Keratinocyte (primary cell): ENCODE data around the gene PLA2G15. TPM values are rescaled to one million over a fixed set of nuclear protein-coding genes. Genes with fewer than 3 reads are reported as not detected.
A peak's percentile ranks its signal among the peaks of the same experiment; 100 is the strongest.

Experiments used
- DNase-seq: peaks from one replicate; pipeline ENCODE4 v3.0.0-alpha.2; 2011; ENCODE audit warnings: low read depth, missing footprints, low spot score
- FAIRE-seq: peaks from 2 replicates; lab custom pipeline; 2011; peaks lifted over from hg19 to GRCh38; lab: Jason Lieb, UNC
- H2AFZ ChIP-seq: 2 replicates; pipeline ENCODE4 v1.6.0; 2012; ENCODE audit warnings: low read length, control low read depth, inconsistent platforms; ENCODE audit not compliant: control insufficient read depth
- H3K27ac ChIP-seq: 2 replicates; pipeline ENCODE4 v1.5.1; 2011; ENCODE audit warnings: low read length; ENCODE audit not compliant: control insufficient read depth, insufficient read depth
- H3K27me3 ChIP-seq: 3 replicates; pipeline ENCODE4 v1.6.0; 2011; ENCODE audit warnings: low read length; ENCODE audit not compliant: control insufficient read depth, insufficient read depth; ENCODE audit errors: extremely low read depth
- H3K36me3 ChIP-seq, 2 experiments: 2 replicates in 1 of 2; 3 replicates in 1 of 2; pipeline ENCODE4 v1.5.1; 2011; ENCODE audit warnings: low read length in 2 of 2, mild to moderate bottlenecking in 1 of 2; ENCODE audit not compliant: control insufficient read depth in 2 of 2, insufficient read depth in 2 of 2; ENCODE audit errors: extremely low read depth in 1 of 2
- H3K4me1 ChIP-seq: 3 replicates; pipeline ENCODE4 v1.5.1; 2011; ENCODE audit warnings: low read length; ENCODE audit not compliant: control insufficient read depth, insufficient read depth; ENCODE audit errors: extremely low read depth
- H3K4me2 ChIP-seq: 3 replicates; pipeline ENCODE4 v1.6.0; 2011; ENCODE audit warnings: low read depth, low read length; ENCODE audit not compliant: control insufficient read depth, insufficient read depth; ENCODE audit errors: extremely low read depth
- H3K4me3 ChIP-seq, 3 experiments: fragments of 200-600 bp in 1 of 3; sonication (generic) in 1 of 3; 2 replicates in 2 of 3; 3 replicates in 1 of 3; pipeline ENCODE4 v1.5.1; 2011 to 2016; ENCODE audit warnings: low read length in 3 of 3, mild to moderate bottlenecking in 3 of 3, control low read depth in 2 of 3, inconsistent platforms in 1 of 3, low read depth in 1 of 3, mixed read lengths in 1 of 3, mixed run types in 1 of 3, moderate library complexity in 1 of 3; ENCODE audit not compliant: control insufficient read depth in 2 of 3, insufficient read depth in 2 of 3; ENCODE audit errors: extremely low read depth in 1 of 3
- H3K79me2 ChIP-seq: 2 replicates; pipeline ENCODE4 v1.6.0; 2012; ENCODE audit warnings: low read length; ENCODE audit not compliant: control insufficient read depth, insufficient read depth
- H3K9ac ChIP-seq: 3 replicates; pipeline ENCODE4 v1.6.0; 2011; ENCODE audit warnings: low read length; ENCODE audit not compliant: control insufficient read depth, insufficient read depth; ENCODE audit errors: extremely low read depth
- H3K9me1 ChIP-seq: 3 replicates; pipeline ENCODE4 v1.6.0; 2011; ENCODE audit warnings: low read length; ENCODE audit not compliant: control insufficient read depth, insufficient read depth; ENCODE audit errors: extremely low read depth
- H3K9me3 ChIP-seq: 2 replicates; pipeline ENCODE4 v1.5.1; 2012; ENCODE audit warnings: low read depth, low read length; ENCODE audit not compliant: control insufficient read depth
- H4K20me1 ChIP-seq: 3 replicates; pipeline ENCODE4 v1.6.0; 2011; ENCODE audit warnings: low read length; ENCODE audit not compliant: control insufficient read depth, insufficient read depth; ENCODE audit errors: extremely low read depth
- CTCF ChIP-seq, 3 experiments: IDR thresholded peaks in 1 of 3; conservative IDR thresholded peaks in 1 of 3; optimal IDR thresholded peaks in 1 of 3; 2 replicates in 2 of 3; 3 replicates in 1 of 3; pipeline versions ENCODE3 to v1.5.1; 2011; ENCODE audit warnings: low read length in 3 of 3, mild to moderate bottlenecking in 3 of 3, moderate library complexity in 2 of 3, control low read depth in 1 of 3, inconsistent platforms in 1 of 3; ENCODE audit not compliant: insufficient read depth in 2 of 3; ENCODE audit errors: extremely low read depth in 1 of 3
- EZH2 ChIP-seq: IDR thresholded peaks from one replicate; pipeline ENCODE4 v1.6.1; 2012; ENCODE audit warnings: inconsistent platforms, mild to moderate bottlenecking, low read length, moderate library complexity
- dilution Hi-C: fragments of 300-500 bp; cut with MboI; formaldehyde crosslinking; loops from one replicate; pipeline ENCODE4 v1.7.0; 2020; ENCODE audit warnings: low sequenced_read_pairs; ENCODE audit not compliant: extremely low pct_ligation_motif_present
- polyA plus RNA-seq, 5 experiments: library from polyadenylated mRNA; depleted of rRNA in 3 of 5; stranded (reverse) in 3 of 5; stranded (forward) in 1 of 5; unstranded in 1 of 5; fragments of >200 nt; gene quantifications; 1 replicate in 1 of 5; 2 replicates in 3 of 5; 3 replicates in 1 of 5; pipeline versions ENCODE4 v1.2.1 to v1.2.3, GENCODE V29; 2011 to 2012; ENCODE audit warnings: missing spikeins in 2 of 5, low read depth in 1 of 5, low replicate concordance in 1 of 5

Gene PLA2G15
- polyA plus RNA-seq, 1 donor (not counting 4 experiments of a cell fraction or from before 2014, with no cell fraction given), result 9.2 TPM

GRCh38 chr16:68236826-68237242 is 8.3 kb upstream of the PLA2G15 start:
- dilution Hi-C loops, result no loop called here
- no peaks in the 10 kb centered on the region for H3K27me3 ChIP-seq
- peaks cover 11 to 27% of the 10 kb centered on the region in 2 experiments for H3K36me3 ChIP-seq
- H2AFZ ChIP-seq, result peak overlapping the region; percentile 36
- TF ChIP-seq CTCF (optimal IDR thresholded peaks at IDR 0.05 in 1 of 3, IDR thresholded peaks at IDR 0.05 in 1 of 3, conservative IDR thresholded peaks at IDR 0.05 in 1 of 3; ENCODE audit: extremely low read depth in 1 of 3, insufficient read depth in 2 of 3, low read length in 3 of 3), result no peak
- TF ChIP-seq EZH2, result no peak
- no peak for FAIRE-seq
- H3K4me2 ChIP-seq, result peak overlapping the region; percentile 97
- H3K4me3 ChIP-seq, result peak overlapping the region; percentile 64 to 85 (median 83)
- H3K4me1 ChIP-seq, result peaks cover 29% of the 10 kb centered on the region
- H3K9me3 ChIP-seq, result no peaks in the 10 kb centered on the region
- H3K79me2 ChIP-seq, result peaks cover 35% of the 10 kb centered on the region
- DNase-seq, result no peak
- peaks cover 3% of the 10 kb centered on the region for H3K9me1 ChIP-seq
- H3K27ac ChIP-seq, result peak overlapping the region; percentile 93
- H3K9ac ChIP-seq, result peak overlapping the region; percentile 89
- peaks cover 18% of the 10 kb centered on the region for H4K20me1 ChIP-seq

DNA sequence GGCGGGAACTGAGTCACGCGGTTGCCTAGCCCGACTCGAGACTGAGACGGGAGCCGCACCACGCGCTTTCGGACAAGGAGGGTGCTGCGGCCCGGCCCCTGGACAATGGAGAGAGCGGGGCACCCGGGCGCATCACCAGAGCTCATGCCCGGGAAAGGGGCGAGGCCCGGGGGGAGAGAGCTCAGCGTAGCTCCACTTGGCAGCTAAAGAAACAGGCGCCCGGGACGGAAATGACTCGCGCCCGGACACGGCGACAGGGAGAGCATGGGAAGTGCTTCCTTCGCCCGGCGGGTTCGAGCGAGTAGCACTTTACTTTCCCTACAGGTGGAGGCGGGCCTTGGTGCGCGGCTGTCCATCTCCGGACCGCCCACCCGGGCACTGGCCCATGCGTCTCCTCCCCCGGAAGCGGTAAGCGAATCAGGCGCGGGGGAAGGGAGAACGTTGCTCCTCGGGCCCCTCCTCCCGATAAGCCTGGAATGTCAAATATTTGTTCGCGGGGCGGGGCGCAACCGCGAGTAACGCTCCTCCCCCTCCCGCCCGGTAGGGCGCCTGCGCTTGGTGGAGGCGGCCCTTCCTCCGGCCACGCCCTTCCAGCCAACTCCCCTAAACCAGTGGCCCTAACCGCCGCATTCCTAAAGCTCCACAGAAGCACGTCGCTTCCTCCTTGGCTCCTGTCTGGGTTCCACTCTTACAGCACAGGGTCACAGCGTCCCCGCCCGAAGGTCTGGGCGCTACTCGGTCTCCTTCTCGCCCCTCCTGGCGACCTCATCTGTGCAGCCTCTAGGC is 7.7 kb upstream of the PLA2G15 start:
- Histone ChIP-seq H3K4me2 (peak overlapping the region; percentile 97), H3K4me3 (peak overlapping the region; percentile 69 to 85 (median 83)), H3K27me3 (no peaks in the 10 kb centered on the region), H3K4me1 (peaks cover 29% of the 10 kb centered on the region), H4K20me1 (peaks cover 18% of the 10 kb centered on the region), H3K27ac (peak overlapping the region; percentile 93), H3K9ac (peak overlapping the region; percentile 89), H2AFZ (peak overlapping the region; percentile 94), H3K9me1 (peaks cover 3% of the 10 kb centered on the region), H3K9me3 (no peaks in the 10 kb centered on the region), H3K79me2 (peaks cover 31% of the 10 kb centered on the region), H3K36me3 (peaks cover 6 to 20% of the 10 kb centered on the region in 2 experiments)
- DNase-seq (peak; percentile 91), FAIRE-seq (peak; percentile 74)
- TF ChIP-seq EZH2 (no peak), CTCF (optimal IDR thresholded peaks at IDR 0.05 in 1 of 3, IDR thresholded peaks at IDR 0.05 in 1 of 3, conservative IDR thresholded peaks at IDR 0.05 in 1 of 3; ENCODE audit: extremely low read depth in 1 of 3, insufficient read depth in 2 of 3, low read length in 3 of 3) (no peak)
- dilution Hi-C loops, result no loop called here
